KMS-11 (cell line): ENCODE results near the gene DHCR24.
"Not testable (repeated sequence)": the region's sequence is repeated elsewhere in the genome, so short reads cannot be mapped to it uniquely, and the experiment has no call there.

Experiments used
- H2AFZ ChIP-seq: fragments of 200-600 bp; sonication (generic); 2 replicates; pipeline ENCODE4 v1.6.1; 2016; ENCODE audit warnings: antibody characterized with exemption, mixed run types, low read depth
- H3K27ac ChIP-seq: fragments of 200-600 bp; sonication (generic); 2 replicates; pipeline ENCODE4 v1.6.1; 2016; ENCODE audit warnings: mild to moderate bottlenecking, mixed run types
- H3K27me3 ChIP-seq: fragments of 200-600 bp; sonication (generic); 2 replicates; pipeline ENCODE4 v1.6.1; 2017; ENCODE audit warnings: mild to moderate bottlenecking, low read depth, mixed run types, moderate library complexity; ENCODE audit not compliant: insufficient read depth
- H3K36me3 ChIP-seq: fragments of 200-600 bp; sonication (generic); 2 replicates; pipeline ENCODE4 v1.6.1; 2017; ENCODE audit warnings: mild to moderate bottlenecking, mixed run types; ENCODE audit not compliant: insufficient read depth
- H3K4me1 ChIP-seq: fragments of 200-600 bp; sonication (generic); 2 replicates; pipeline ENCODE4 v1.6.1; 2016; ENCODE audit warnings: mild to moderate bottlenecking, low read depth, mixed run types; ENCODE audit not compliant: poor library complexity, severe bottlenecking
- H3K4me2 ChIP-seq: fragments of 200-600 bp; sonication (generic); 2 replicates; pipeline ENCODE4 v1.7.0; 2016; ENCODE audit warnings: mild to moderate bottlenecking, mixed run types
- H3K4me3 ChIP-seq: fragments of 200-600 bp; sonication (generic); IDR thresholded peaks from 2 replicates; pipeline ENCODE4 v1.6.1; 2017; ENCODE audit warnings: low read depth, low read length, mixed read lengths; ENCODE audit not compliant: insufficient read depth
- H3K79me2 ChIP-seq: fragments of 200-600 bp; sonication (generic); 2 replicates; pipeline ENCODE4 v1.6.1; 2016; ENCODE audit warnings: low read depth, mixed run types; ENCODE audit not compliant: insufficient read depth
- H3K9ac ChIP-seq: fragments of 200-600 bp; sonication (generic); 2 replicates; pipeline ENCODE4 v1.6.1; 2016; ENCODE audit warnings: mild to moderate bottlenecking, mixed run types
- H4K20me1 ChIP-seq: fragments of 200-600 bp; sonication (generic); 2 replicates; pipeline ENCODE4 v1.6.1; 2016; ENCODE audit warnings: mild to moderate bottlenecking, mixed run types; ENCODE audit not compliant: insufficient read depth
- CTCF ChIP-seq: fragments of 200-600 bp; sonication (generic); conservative IDR thresholded peaks from 2 replicates; pipeline ENCODE4 v1.6.1; 2017; ENCODE audit warnings: low read depth, mild to moderate bottlenecking, antibody characterized with exemption, low read length, moderate library complexity, mixed read lengths

DHCR24 gene

GRCh38 chr1:54926970-54927369 is 40.0 kb upstream of the DHCR24 start:
- no peak overlapping the region for H3K4me3 ChIP-seq

GRCh38 chr1:54922921-54923421 is 36.0 kb upstream of the DHCR24 start:
- no peak overlapping the region for H3K4me3 ChIP-seq
- TF ChIP-seq CTCF: no peak
- no peak overlapping the region for H3K27ac ChIP-seq
- no peak overlapping the region for H3K9ac ChIP-seq
- no peaks in the 10 kb centered on the region for H3K79me2 ChIP-seq
- no peak overlapping the region for H3K4me2 ChIP-seq
- no peaks in the 10 kb centered on the region for H3K27me3 ChIP-seq
- H4K20me1 ChIP-seq: no peaks in the 10 kb centered on the region
- no peaks in the 10 kb centered on the region for H3K36me3 ChIP-seq
- no peak overlapping the region for H2AFZ ChIP-seq
- no peaks in the 10 kb centered on the region for H3K4me1 ChIP-seq

More at GRCh38 chr1:54926970-54927369, 40.0 kb upstream of the DHCR24 start:
- Histone ChIP-seq H3K4me2 (no peak overlapping the region), H3K27ac (no peak overlapping the region), H3K4me1 (no peaks in the 10 kb centered on the region), H3K79me2 (no peaks in the 10 kb centered on the region), H3K27me3 (no peaks in the 10 kb centered on the region), H2AFZ (no peak overlapping the region), H3K36me3 (no peaks in the 10 kb centered on the region), H4K20me1 (no peaks in the 10 kb centered on the region), H3K9ac (no peak overlapping the region)
- no peak for TF ChIP-seq CTCF

- TF ChIP-seq CTCF: no peak
- H3K9ac ChIP-seq: no peak overlapping the region
Measured at GRCh38 chr1:54922040-54922761, 35.2 kb upstream of the DHCR24 start.

GRCh38 chr1:54919367-54920359 is 32.7 kb upstream of the DHCR24 start:
- Histone ChIP-seq H3K9ac (no peak overlapping the region), H3K4me3 (no peak overlapping the region), H2AFZ (no peak overlapping the region), H3K36me3 (no peaks in the 10 kb centered on the region), H4K20me1 (no peaks in the 10 kb centered on the region), H3K27me3 (no peaks in the 10 kb centered on the region), H3K4me1 (no peaks in the 10 kb centered on the region), H3K4me2 (no peak overlapping the region), H3K27ac (no peak overlapping the region), H3K79me2 (no peaks in the 10 kb centered on the region)
- no peak for TF ChIP-seq CTCF

More at GRCh38 chr1:54922040-54922761, 35.2 kb upstream of the DHCR24 start:
- Histone ChIP-seq H4K20me1 (no peaks in the 10 kb centered on the region), H3K36me3 (no peaks in the 10 kb centered on the region), H3K27ac (no peak overlapping the region), H2AFZ (no peak overlapping the region), H3K4me3 (no peak overlapping the region), H3K4me2 (no peak overlapping the region), H3K4me1 (no peaks in the 10 kb centered on the region), H3K79me2 (no peaks in the 10 kb centered on the region), H3K27me3 (no peaks in the 10 kb centered on the region)

- not testable (repeated sequence) for H3K27ac ChIP-seq, H3K4me1 ChIP-seq, H4K20me1 ChIP-seq, H3K4me3 ChIP-seq, H3K79me2 ChIP-seq, H3K4me2 ChIP-seq, H3K36me3 ChIP-seq, H3K27me3 ChIP-seq, H3K9ac ChIP-seq, H2AFZ ChIP-seq
Measured at GRCh38 chr1:54911076-54911475, 24.1 kb upstream of the DHCR24 start.
